Tibial nerve (tissue), 4 donors: Measurements from ENCODE around the gene PPA2. TPM values are rescaled to one million over a fixed set of nuclear protein-coding genes. Genes with fewer than 3 reads are reported as not detected.

ENCODE experiments used
- DNase-seq, 2 donors: peaks; one replicate each; pipeline ENCODE4 v3.0.0-alpha.2; 2019; ENCODE audit warnings: low spot score in 2 of 2
- H3K27ac ChIP-seq, 4 donors: fragments of 200-600 bp; sonication (generic) in 3 of 4; one replicate each; pipeline ENCODE4 v1.5.1; 2017 to 2019; ENCODE audit warnings: mild to moderate bottlenecking in 1 of 4
- H3K27me3 ChIP-seq, 2 donors: fragments of 200-600 bp; sonication (generic) in 1 of 2; one replicate each; pipeline versions ENCODE4 v1.5.1 to v1.6.0; 2017 to 2019
- H3K36me3 ChIP-seq, 3 donors: fragments of 200-600 bp; sonication (generic); one replicate each; pipeline ENCODE4 v1.5.1; 2018 to 2019
- H3K4me1 ChIP-seq, 4 donors: fragments of 200-600 bp; sonication (generic) in 3 of 4; one replicate each; pipeline ENCODE4 v1.5.1; 2017 to 2019
- H3K4me3 ChIP-seq, 4 donors: fragments of 200-600 bp; sonication (generic) in 3 of 4; one replicate each; pipeline ENCODE4 v1.5.1; 2017 to 2019; ENCODE audit warnings: mild to moderate bottlenecking in 1 of 4, moderate library complexity in 1 of 4
- H3K9me3 ChIP-seq, 4 donors: fragments of 200-600 bp; sonication (generic) in 3 of 4; one replicate each; pipeline ENCODE4 v1.5.1; 2017 to 2019
- EP300 ChIP-seq, 2 donors: sonication (generic); formaldehyde crosslinking; IDR thresholded peaks; one replicate each; pipeline ENCODE4 v1.6.1; 2017; ENCODE audit warnings: antibody characterized with exemption in 2 of 2, mild to moderate bottlenecking in 1 of 2
- POLR2A ChIP-seq, 2 donors: fragments of 450-650 bp; IDR thresholded peaks; one replicate each; pipeline ENCODE4 v1.6.1; 2017; ENCODE audit warnings: antibody characterized with exemption in 2 of 2, mild to moderate bottlenecking in 2 of 2, moderate library complexity in 2 of 2
- WGBS, 2 donors: methylation state at CpG; one replicate each; pipeline ENCODE4 v1.1.5; 2018; 5-methylcytosine and 5-hydroxymethylcytosine counted together
- total RNA-seq, 4 donors: library from RNA; depleted of rRNA; stranded (reverse); fragments of >200 nt; gene quantifications; one replicate each; pipeline ENCODE4 v1.1.0, GENCODE V29; 2016
- TF ChIP-seq, protein P1 (sequence below), 5 experiments: fragments of 200-600 bp in 3 of 5; fragments of 450-650 bp in 2 of 5; sonication (generic) in 3 of 5; IDR thresholded peaks; one replicate each; pipeline ENCODE4 v1.5.1; 2016 to 2019; ENCODE audit warnings: antibody characterized with exemption in 5 of 5, mild to moderate bottlenecking in 3 of 5, moderate library complexity in 2 of 5

Gene PPA2
- total RNA-seq: 100 to 1,000 TPM in 1 of 4 donors, 10 to 100 TPM in 3; 69.9 to 106 (median 84.7) TPM

GRCh38 chr4:105473324-105474098 lies at the start of gene PPA2:
TSS of gene PPA2 (minus strand) at chr4:105474062. CDS start at chr4:105474050, 12 bp downstream.
- peak within 1 kb of the TSS; percentile 93 to 99 (median 96) for H3K4me3 ChIP-seq
- WGBS, 2 donors: 0% methylated on average over 52 to 53 of the region's 72 CpGs
- H3K36me3 ChIP-seq: no peaks in the 10 kb centered on the region
- no peaks in the 10 kb centered on the region for H3K9me3 ChIP-seq
- DNase-seq: peak; percentile 76 to 81
- no peaks in the 10 kb centered on the region for H3K27me3 ChIP-seq
- peaks cover 0 to 35% (median 16%) of the 10 kb centered on the region in 4 donors for H3K4me1 ChIP-seq
- TF ChIP-seq EP300 (IDR thresholded peaks at IDR 0.05) (peak; percentile 3 to 90), POLR2A (IDR thresholded peaks at IDR 0.05) (peak; percentile 85)
- TF ChIP-seq, protein P1, sequence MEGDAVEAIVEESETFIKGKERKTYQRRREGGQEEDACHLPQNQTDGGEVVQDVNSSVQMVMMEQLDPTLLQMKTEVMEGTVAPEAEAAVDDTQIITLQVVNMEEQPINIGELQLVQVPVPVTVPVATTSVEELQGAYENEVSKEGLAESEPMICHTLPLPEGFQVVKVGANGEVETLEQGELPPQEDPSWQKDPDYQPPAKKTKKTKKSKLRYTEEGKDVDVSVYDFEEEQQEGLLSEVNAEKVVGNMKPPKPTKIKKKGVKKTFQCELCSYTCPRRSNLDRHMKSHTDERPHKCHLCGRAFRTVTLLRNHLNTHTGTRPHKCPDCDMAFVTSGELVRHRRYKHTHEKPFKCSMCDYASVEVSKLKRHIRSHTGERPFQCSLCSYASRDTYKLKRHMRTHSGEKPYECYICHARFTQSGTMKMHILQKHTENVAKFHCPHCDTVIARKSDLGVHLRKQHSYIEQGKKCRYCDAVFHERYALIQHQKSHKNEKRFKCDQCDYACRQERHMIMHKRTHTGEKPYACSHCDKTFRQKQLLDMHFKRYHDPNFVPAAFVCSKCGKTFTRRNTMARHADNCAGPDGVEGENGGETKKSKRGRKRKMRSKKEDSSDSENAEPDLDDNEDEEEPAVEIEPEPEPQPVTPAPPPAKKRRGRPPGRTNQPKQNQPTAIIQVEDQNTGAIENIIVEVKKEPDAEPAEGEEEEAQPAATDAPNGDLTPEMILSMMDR (IDR thresholded peaks at IDR 0.05): peak in 1 of 5 experiments; percentile 88
- peak within 1 kb of the TSS; percentile 97 to 99 (median 99) for H3K27ac ChIP-seq

- peak in 1 of 2 donors; percentile 69 for DNase-seq
These were observed 47.2 kb upstream of the PPA2 start for GRCh38 chr4:105520819-105521790.

DNA sequence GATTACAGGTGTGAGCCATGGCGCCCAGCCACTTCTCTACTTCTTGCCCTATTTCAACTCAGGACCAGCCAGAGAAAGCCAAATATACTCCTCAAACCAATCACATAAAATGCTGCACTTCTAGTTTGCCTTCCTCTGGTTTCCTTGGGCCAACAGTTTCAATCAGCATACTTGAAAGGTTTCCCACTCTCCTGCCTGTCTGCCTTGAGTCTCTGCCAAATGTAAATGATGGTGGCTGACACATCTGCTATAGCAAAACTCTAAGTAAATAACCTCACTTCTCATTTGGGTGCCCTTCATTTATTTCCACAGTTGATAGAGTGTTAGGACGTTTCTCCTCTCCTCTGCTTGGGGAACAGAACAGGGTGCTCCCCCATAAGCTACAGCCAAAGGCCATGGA lies 36.4 kb upstream of the PPA2 start:
- Histone ChIP-seq H3K36me3 (no peaks in the 10 kb centered on the region), H3K4me3 (no peak overlapping the region), H3K27ac (no peak overlapping the region), H3K9me3 (peaks cover 0 to 5% (median 0%) of the 10 kb centered on the region in 4 donors), H3K27me3 (no peaks in the 10 kb centered on the region), H3K4me1 (peaks cover 0 to 4% (median 0%) of the 10 kb centered on the region in 4 donors)
- 80 to 83% methylated on average over 2 of the region's 2 CpGs for WGBS, 2 donors
- no peak for DNase-seq
- TF ChIP-seq EP300 (IDR thresholded peaks at IDR 0.05): no peak
- TF ChIP-seq, protein P1 (IDR thresholded peaks at IDR 0.05): no peak
- no peak for TF ChIP-seq POLR2A (IDR thresholded peaks at IDR 0.05)

More at GRCh38 chr4:105520819-105521790, 47.2 kb upstream of the PPA2 start:
- no peaks in the 10 kb centered on the region for H3K27me3 ChIP-seq
- H3K36me3 ChIP-seq: no peaks in the 10 kb centered on the region
- no peaks in the 10 kb centered on the region for H3K4me1 ChIP-seq
- no peak overlapping the region for H3K4me3 ChIP-seq
- H3K9me3 ChIP-seq: no peaks in the 10 kb centered on the region
- H3K27ac ChIP-seq: no peak overlapping the region
- TF ChIP-seq POLR2A (IDR thresholded peaks at IDR 0.05): no peak
- no peak for TF ChIP-seq EP300 (IDR thresholded peaks at IDR 0.05)
- TF ChIP-seq, protein P1 (IDR thresholded peaks at IDR 0.05): peak; percentile 54 to 66 (median 60)
- 12 to 17% methylated on average over 3 of the region's 3 CpGs for WGBS, 2 donors

DNA sequence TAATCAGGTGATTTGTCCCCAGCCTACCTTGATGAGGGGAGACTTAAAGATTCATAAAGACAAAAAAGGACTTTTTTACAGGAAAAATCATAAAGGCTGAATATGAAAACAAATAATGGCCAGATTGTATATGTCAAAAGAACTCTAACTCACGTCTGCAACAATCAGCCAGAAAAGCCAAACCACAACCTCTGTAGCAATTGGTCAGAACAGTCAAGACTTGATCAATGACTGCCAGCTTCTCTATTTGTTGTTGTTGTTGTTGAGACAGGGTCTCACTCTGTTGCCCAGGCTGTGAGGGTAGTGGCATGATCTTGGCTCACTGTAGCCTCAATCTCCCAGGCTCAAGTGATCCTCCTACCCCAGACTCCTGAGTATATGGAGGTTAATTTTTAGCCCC lies 35.9 kb upstream of the PPA2 start:
- no peaks in the 10 kb centered on the region for H3K36me3 ChIP-seq
- TF ChIP-seq POLR2A (IDR thresholded peaks at IDR 0.05): no peak
- TF ChIP-seq, protein P1 (IDR thresholded peaks at IDR 0.05): no peak
- TF ChIP-seq EP300 (IDR thresholded peaks at IDR 0.05): no peak

More for the DNA sequence above, 35.9 kb upstream of the PPA2 start:
- Histone ChIP-seq H3K27me3 (no peaks in the 10 kb centered on the region), H3K4me3 (no peak overlapping the region), H3K4me1 (peaks cover 0 to 5% (median 0%) of the 10 kb centered on the region in 4 donors), H3K9me3 (peaks cover 0 to 5% (median 0%) of the 10 kb centered on the region in 4 donors), H3K27ac (no peak overlapping the region)
- WGBS, 2 donors: 38 to 39% methylated on average over 1 of the region's 1 CpG
- DNase-seq: no peak
